Measurements from ENCODE around the gene ALK. TPM values are rescaled to one million over a fixed set of nuclear protein-coding genes. Genes with fewer than 3 reads are reported as not detected.

The ALK gene
- total and polyA plus RNA-seq, 2 donors (not counting 1 experiment from before 2014, with no cell fraction given), result not detected

DNA sequence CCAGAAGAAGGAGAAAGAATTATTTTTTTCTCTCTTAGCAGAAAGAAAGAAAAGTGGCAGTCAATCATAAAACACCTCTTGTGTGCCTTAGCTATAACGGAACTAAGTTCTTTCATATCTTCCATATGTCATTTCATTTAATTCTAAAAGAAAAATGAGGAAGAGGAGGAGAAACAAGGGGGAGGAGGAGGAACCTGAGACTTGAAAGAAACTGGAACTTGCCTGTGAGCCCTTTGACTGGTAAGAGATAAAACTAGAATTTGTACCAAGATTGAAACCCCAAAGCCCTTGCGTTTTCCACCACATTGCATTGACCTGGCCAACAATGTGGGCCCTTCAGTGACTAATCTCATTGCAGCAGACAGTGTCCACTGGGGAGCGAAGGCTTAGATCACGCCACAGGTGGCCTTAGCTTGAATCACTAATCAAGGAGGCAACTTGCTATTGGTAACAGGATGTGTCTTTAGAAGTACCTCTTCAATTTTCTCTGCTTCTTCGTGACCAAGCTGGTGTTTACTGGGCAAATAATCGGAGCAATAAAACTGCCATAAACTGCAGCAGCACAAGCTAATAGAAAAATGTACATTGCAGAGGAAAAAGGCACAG, 498.2 kb downstream of the ALK start:
- TF ChIP-seq EZH2 (IDR thresholded peaks at IDR 0.05; ENCODE audit: borderline replicate concordance, insufficient read depth, low read depth, low read length, poor library complexity, severe bottlenecking), result no peak
- no peak for TF ChIP-seq CTCF (IDR thresholded peaks at IDR 0.05)
- intact Hi-C loops (cut with micrococcal nuclease), result no loop called here
- no peak overlapping the region for H3K4me3 Mint-ChIP-seq
- Histone ChIP-seq H2AFZ (ENCODE audit: insufficient read depth, low read depth, low read length, poor library complexity, severe bottlenecking) (no peak overlapping the region), H3K36me3 (replicated peaks in 1 of 2; ENCODE audit: control extremely low read depth in 1 of 2, control insufficient read depth in 1 of 2, extremely low read depth in 1 of 2, insufficient read depth in 2 of 2, low read length in 1 of 2) (no peaks in the 10 kb centered on the region), H3K4me1 (ENCODE audit: control insufficient read depth in 2 of 2, insufficient read depth in 2 of 2, low read length in 2 of 2) (no peaks in the 10 kb centered on the region), H3K79me2 (ENCODE audit: control insufficient read depth, insufficient read depth, low read length) (no peaks in the 10 kb centered on the region), H3K4me3 (ENCODE audit: control extremely low read depth in 1 of 5, extremely low read depth in 1 of 5, insufficient read depth in 1 of 5, low read depth in 2 of 5, low read length in 4 of 5) (no peak overlapping the region), H3K9me3 (ENCODE audit: control extremely low read depth in 1 of 3, control insufficient read depth in 2 of 3, insufficient read depth in 1 of 3, low read length in 2 of 3) (no peaks in the 10 kb centered on the region), H3K27me3 (replicated peaks in 1 of 4; ENCODE audit: control extremely low read depth in 1 of 4, control insufficient read depth in 3 of 4, insufficient read depth in 4 of 4, low read length in 3 of 4) (peaks cover 0 to 3% (median 1%) of the 10 kb centered on the region in 4 experiments), H3K4me2 (replicated peaks; ENCODE audit: low read depth, low read length, poor library complexity, severe bottlenecking) (no peak overlapping the region), H4K20me1 (ENCODE audit: control insufficient read depth, insufficient read depth, low read length, poor library complexity, severe bottlenecking) (no peaks in the 10 kb centered on the region), H3K27ac (ENCODE audit: low read length in 2 of 2) (no peak overlapping the region), H3K9ac (ENCODE audit: low read length) (no peak overlapping the region)
- DNase-seq, result no peak
- 63% methylated on average over 3 of the region's 6 CpGs for WGBS (ENCODE audit: insufficient coverage)
- H3K27me3 Mint-ChIP-seq, result peaks cover 23% of the 10 kb centered on the region
- POLR2A ChIA-PET, result no interaction called here
- no peaks in the 10 kb centered on the region for H3K4me1 Mint-ChIP-seq
- H3K27ac Mint-ChIP-seq, result no peak overlapping the region
- H3K9me3 Mint-ChIP-seq (ENCODE audit: insufficient read depth), result no peaks in the 10 kb centered on the region
- ATAC-seq (ENCODE audit: low read depth), result no peak
- CTCF ChIA-PET, result no interaction called here

GRCh38 chr2:29420999-29421782, 500.2 kb downstream of the ALK start:
- H2AFZ ChIP-seq (ENCODE audit: insufficient read depth, low read depth, low read length, poor library complexity, severe bottlenecking), result no peak overlapping the region

More at GRCh38 chr2:29420999-29421782, 500.2 kb downstream of the ALK start:
- Histone ChIP-seq H4K20me1 (ENCODE audit: control insufficient read depth, insufficient read depth, low read length, poor library complexity, severe bottlenecking) (no peaks in the 10 kb centered on the region), H3K4me3 (ENCODE audit: control extremely low read depth in 1 of 5, extremely low read depth in 1 of 5, insufficient read depth in 1 of 5, low read depth in 2 of 5, low read length in 4 of 5) (no peak overlapping the region), H3K9me3 (ENCODE audit: control extremely low read depth in 1 of 3, control insufficient read depth in 2 of 3, insufficient read depth in 1 of 3, low read length in 2 of 3) (no peaks in the 10 kb centered on the region), H3K27ac (ENCODE audit: low read length in 2 of 2) (no peak overlapping the region), H3K9ac (ENCODE audit: low read length) (no peak overlapping the region), H3K36me3 (replicated peaks in 1 of 2; ENCODE audit: control extremely low read depth in 1 of 2, control insufficient read depth in 1 of 2, extremely low read depth in 1 of 2, insufficient read depth in 2 of 2, low read length in 1 of 2) (no peaks in the 10 kb centered on the region), H3K27me3 (replicated peaks in 1 of 4; ENCODE audit: control extremely low read depth in 1 of 4, control insufficient read depth in 3 of 4, insufficient read depth in 4 of 4, low read length in 3 of 4) (peaks cover 0 to 3% (median 1%) of the 10 kb centered on the region in 4 experiments), H3K79me2 (ENCODE audit: control insufficient read depth, insufficient read depth, low read length) (no peaks in the 10 kb centered on the region), H3K4me1 (ENCODE audit: control insufficient read depth in 2 of 2, insufficient read depth in 2 of 2, low read length in 2 of 2) (no peaks in the 10 kb centered on the region), H3K4me2 (replicated peaks; ENCODE audit: low read depth, low read length, poor library complexity, severe bottlenecking) (no peak overlapping the region)
- Mint-ChIP-seq H3K9me3 (ENCODE audit: insufficient read depth) (no peaks in the 10 kb centered on the region), H3K4me3 (no peak overlapping the region), H3K4me1 (no peaks in the 10 kb centered on the region), H3K27me3 (peaks cover 30% of the 10 kb centered on the region), H3K27ac (no peak overlapping the region)
- POLR2A ChIA-PET, result no interaction called here
- ATAC-seq (ENCODE audit: low read depth) (no peak), DNase-seq (no peak)
- TF ChIP-seq CTCF (IDR thresholded peaks at IDR 0.05) (no peak), EZH2 (IDR thresholded peaks at IDR 0.05; ENCODE audit: borderline replicate concordance, insufficient read depth, low read depth, low read length, poor library complexity, severe bottlenecking) (no peak)
- intact Hi-C loops (cut with micrococcal nuclease), result no loop called here
- WGBS (ENCODE audit: insufficient coverage), result 91% methylated on average over 11 of the region's 12 CpGs
- CTCF ChIA-PET, result no interaction called here
